Natural killer cell (primary cell): ENCODE data around the gene TMEM129. TPM values are rescaled to one million over a fixed set of nuclear protein-coding genes. Genes with fewer than 3 reads are reported as not detected.

ENCODE experiments used
- ATAC-seq, 3 donors: fragments of 150-1000 bp in 2 of 3; fragments of 200-7000 bp in 1 of 3; cut with Tn5 transposase; 1 replicate in 1 of 3; 2 replicates in 2 of 3; pipeline ENCODE4 v1.10.0; 2021; ENCODE audit warnings: mild to moderate bottlenecking in 2 of 3, moderate library complexity in 2 of 3
- DNase-seq, 2 donors: peaks; one replicate each; pipeline versions ENCODE4 v3.0.0 to v3.0.0-alpha.2; 2013 to 2021; ENCODE audit warnings: mixed read lengths in 1 of 2
- H3K27ac ChIP-seq: one replicate; pipeline ENCODE4 v1.5.1; 2013; ENCODE audit warnings: mild to moderate bottlenecking, low read length
- H3K27me3 ChIP-seq: one replicate; pipeline ENCODE4 v1.6.1; 2013; ENCODE audit warnings: low read length; ENCODE audit not compliant: control insufficient read depth, insufficient read depth
- H3K36me3 ChIP-seq: one replicate; pipeline ENCODE4 v1.6.1; 2013; ENCODE audit warnings: low read length; ENCODE audit not compliant: control insufficient read depth, insufficient read depth
- H3K4me1 ChIP-seq: one replicate; pipeline ENCODE4 v1.6.1; 2013; ENCODE audit warnings: low read length; ENCODE audit not compliant: control insufficient read depth, insufficient read depth
- H3K4me3 ChIP-seq: one replicate; pipeline ENCODE4 v1.5.1; 2013; ENCODE audit warnings: low read length
- H3K9me3 ChIP-seq: one replicate; pipeline ENCODE4 v1.6.1; 2013; ENCODE audit warnings: low read length; ENCODE audit not compliant: control insufficient read depth, insufficient read depth
- H3K27ac Mint-ChIP-seq, 2 donors: one replicate each; pipeline ENCODE4 v1.8.0; 2022; ENCODE audit warnings: mild to moderate bottlenecking in 2 of 2, mixed read lengths in 2 of 2, moderate library complexity in 1 of 2
- H3K27me3 Mint-ChIP-seq, 2 donors: one replicate each; pipeline ENCODE4 v1.8.0; 2022; ENCODE audit warnings: low read depth in 2 of 2, mixed read lengths in 2 of 2
- H3K36me3 Mint-ChIP-seq: one replicate; pipeline ENCODE4 v1.8.0; 2022; ENCODE audit warnings: mixed read lengths
- H3K4me1 Mint-ChIP-seq, 2 donors: one replicate each; pipeline ENCODE4 v1.8.0; 2022; ENCODE audit warnings: mixed read lengths in 2 of 2
- H3K4me3 Mint-ChIP-seq: one replicate; pipeline ENCODE4 v1.8.0; 2022; ENCODE audit warnings: mild to moderate bottlenecking, moderate library complexity, mixed read lengths
- H3K9me3 Mint-ChIP-seq, 2 donors: one replicate each; pipeline ENCODE4 v1.8.0; 2022; ENCODE audit warnings: mixed read lengths in 2 of 2
- CTCF ChIP-seq: fragments of 200-600 bp; IDR thresholded peaks from one replicate; pipeline ENCODE4 v1.8.0; 2022; ENCODE audit warnings: antibody characterized with exemption
- WGBS: methylation state at CpG from one replicate; pipeline ENCODE4 v1.1.7; 2013; ENCODE audit warnings: missing lambda C conversion rate; ENCODE audit not compliant: insufficient coverage; 5-methylcytosine and 5-hydroxymethylcytosine counted together
- intact Hi-C: fragments of 100-400 bp; cut with micrococcal nuclease; formaldehyde crosslinking; loops from one replicate; pipeline ENCODE4 v1.14.2; 2022
- total RNA-seq, 4 donors: library from RNA; stranded (reverse); fragments of 120-200 nt in 1 of 4; gene quantifications; one replicate each; pipeline versions ENCODE4 v1.2.3 to v1.2.4, GENCODE V29; 2013 to 2022

Gene TMEM129
- total RNA-seq, 3 donors from 2014 or later (not counting 1 experiment from before 2014, with no cell fraction given), result 18.2 to 26.9 (median 20.8) TPM

DNA sequence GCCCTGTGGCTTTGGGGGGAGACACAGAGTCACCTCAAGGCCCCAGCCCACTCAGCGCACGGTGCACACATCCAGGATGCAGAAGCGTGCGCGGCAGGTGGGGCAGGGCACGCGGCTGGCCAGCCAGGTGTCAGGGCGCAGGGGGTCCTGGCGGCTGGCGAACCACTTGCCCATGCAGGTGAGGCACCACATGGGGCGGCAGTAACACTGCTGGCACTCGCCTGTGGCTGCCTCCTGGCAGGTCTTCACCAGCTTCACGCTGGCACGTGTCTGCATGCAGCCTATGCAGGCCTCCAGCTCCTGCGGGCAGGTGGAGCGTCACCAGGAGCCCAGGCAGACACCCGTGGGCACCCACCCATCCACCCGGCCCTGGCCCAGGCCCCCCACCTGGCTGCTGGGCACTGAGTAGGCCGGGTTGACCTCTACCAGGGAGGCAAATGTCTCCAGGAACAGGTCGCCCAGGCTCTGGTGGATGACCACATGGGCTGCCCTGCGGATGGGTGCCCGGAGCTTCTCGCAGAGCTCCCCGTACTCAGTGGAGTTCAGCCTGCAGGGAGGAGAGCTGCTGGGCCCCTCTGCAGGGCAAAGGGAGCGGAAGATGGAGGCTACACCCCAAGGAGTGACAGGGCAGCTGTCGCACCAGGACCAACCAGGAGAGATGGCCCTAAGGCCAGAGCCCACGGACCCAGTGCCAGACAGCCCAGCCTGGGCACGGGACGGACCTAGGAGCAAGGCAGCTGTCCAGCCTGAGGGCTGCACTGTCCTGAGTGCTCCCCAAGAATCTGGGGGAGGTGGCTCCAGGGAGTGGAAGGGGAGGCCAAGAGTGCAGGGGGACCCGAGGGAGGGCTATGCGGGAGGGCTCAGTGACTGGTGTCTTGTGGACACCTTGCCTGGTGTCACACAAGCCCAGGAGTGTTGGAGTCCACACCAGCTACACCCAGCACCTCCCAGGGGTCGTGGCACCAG lies 3.7 kb downstream of the TMEM129 start:
- intact Hi-C loops, result no loop called here
- H3K4me3 Mint-ChIP-seq, result no peak overlapping the region
- DNase-seq (no peak), ATAC-seq (no peak)
- Histone ChIP-seq H3K4me3 (no peak overlapping the region), H3K27me3 (no peaks in the 10 kb centered on the region), H3K9me3 (no peaks in the 10 kb centered on the region), H3K27ac (no peak overlapping the region), H3K36me3 (peaks cover 16% of the 10 kb centered on the region), H3K4me1 (peaks cover 56% of the 10 kb centered on the region)
- H3K4me1 Mint-ChIP-seq, result peaks cover 6 to 48% of the 10 kb centered on the region in 2 donors
- no peak for TF ChIP-seq CTCF
- WGBS, result 90% methylated on average over 32 of the region's 32 CpGs
- no peak overlapping the region for H3K27ac Mint-ChIP-seq
- no peaks in the 10 kb centered on the region for H3K27me3 Mint-ChIP-seq
- no peaks in the 10 kb centered on the region for H3K36me3 Mint-ChIP-seq
- no peaks in the 10 kb centered on the region for H3K9me3 Mint-ChIP-seq

- Mint-ChIP-seq H3K4me1 (peaks cover 0 to 43% of the 10 kb centered on the region in 2 donors), H3K4me3 (no peak overlapping the region), H3K36me3 (no peaks in the 10 kb centered on the region), H3K27ac (peak overlapping the region; percentile 95 to 96), H3K9me3 (no peaks in the 10 kb centered on the region), H3K27me3 (no peaks in the 10 kb centered on the region)
- Histone ChIP-seq H3K9me3 (no peaks in the 10 kb centered on the region), H3K36me3 (peaks cover 16% of the 10 kb centered on the region), H3K27ac (no peak overlapping the region), H3K27me3 (no peaks in the 10 kb centered on the region), H3K4me1 (peaks cover 50% of the 10 kb centered on the region), H3K4me3 (no peak overlapping the region)
- WGBS, result 84% methylated on average over 14 of the region's 15 CpGs
- DNase-seq (no peak), ATAC-seq (no peak)
- no peak for TF ChIP-seq CTCF
- intact Hi-C loops, result no loop called here
These were observed 4.8 kb downstream of the TMEM129 start for GRCh38 chr4:1716065-1716945.

- WGBS, result 47% methylated on average over 16 of the region's 16 CpGs
- DNase-seq (no peak), ATAC-seq (no peak)
- H3K27ac Mint-ChIP-seq, result peak overlapping the region; percentile 95 to 96
- H3K36me3 ChIP-seq, result peaks cover 16% of the 10 kb centered on the region
- no peak for TF ChIP-seq CTCF
- intact Hi-C loops, result no loop called here
- no peaks in the 10 kb centered on the region for H3K9me3 ChIP-seq
- H3K4me1 Mint-ChIP-seq, result peaks cover 5 to 49% of the 10 kb centered on the region in 2 donors
- no peak overlapping the region for H3K4me3 ChIP-seq
- H3K27ac ChIP-seq, result peak overlapping the region; percentile 52
- H3K4me3 Mint-ChIP-seq, result no peak overlapping the region
- H3K4me1 ChIP-seq, result peaks cover 57% of the 10 kb centered on the region
- no peaks in the 10 kb centered on the region for H3K36me3 Mint-ChIP-seq
- no peaks in the 10 kb centered on the region for H3K27me3 ChIP-seq
- H3K27me3 Mint-ChIP-seq, result no peaks in the 10 kb centered on the region
- no peaks in the 10 kb centered on the region for H3K9me3 Mint-ChIP-seq
These were observed 5.9 kb downstream of the TMEM129 start for GRCh38 chr4:1715002-1715758.
